Colonic mucosa (tissue), 4 donors: ENCODE measurements around the gene HIVEP2. TPM values are rescaled to one million over a fixed set of nuclear protein-coding genes. Genes with fewer than 3 reads are reported as not detected.

Experiments used
- DNase-seq: peaks from one replicate; pipeline ENCODE4 v3.0.0-alpha.2; 2020
- H3K27ac ChIP-seq: fragments of 200-600 bp; one replicate; pipeline ENCODE4 v1.8.0; 2021
- H3K27me3 ChIP-seq: fragments of 200-600 bp; one replicate; pipeline ENCODE4 v1.8.0; 2021
- H3K36me3 ChIP-seq: fragments of 200-600 bp; one replicate; pipeline ENCODE4 v1.8.0; 2021
- H3K4me1 ChIP-seq: fragments of 200-600 bp; one replicate; pipeline ENCODE4 v1.8.0; 2021; ENCODE audit warnings: mild to moderate bottlenecking
- H3K4me3 ChIP-seq: fragments of 200-600 bp; one replicate; pipeline ENCODE4 v1.8.0; 2021
- H3K9ac ChIP-seq, 2 donors: one replicate each; pipeline ENCODE4 v1.7.0; 2013; ENCODE audit warnings: control low read depth in 2 of 2, low read depth in 2 of 2, low read length in 2 of 2
- H3K9me3 ChIP-seq: fragments of 200-600 bp; one replicate; pipeline ENCODE4 v1.8.0; 2021
- CTCF ChIP-seq: fragments of 200-600 bp; IDR thresholded peaks from one replicate; pipeline ENCODE4 v1.8.0; 2022; ENCODE audit warnings: antibody characterized with exemption, mild to moderate bottlenecking
- intact Hi-C: fragments of 100-400 bp; cut with DNase I; formaldehyde crosslinking; loops from one replicate; pipeline ENCODE4 v1.14.1; 2022
- total RNA-seq, 2 donors: library from RNA; stranded (reverse); fragmentation: NEBNext Ultra II Directional in 1 of 2; extraction: Animal tissue kit (Norgen Biotek cat#: 25700) in 1 of 2; gene quantifications; one replicate each; pipeline ENCODE4 v1.2.1, GENCODE V29; 2021
- donor health status: healthy.
- donor health status: DM: no; HTN: no; CAD: no.
- donor health status: DM: no; HTN: no; CAD: no.

HIVEP2 gene
- total RNA-seq, 2 donors from 2014 or later, result 5.3 to 15.2 TPM

GRCh38 chr6:142861711-142862110 lies 83.3 kb downstream of the HIVEP2 start:
- H3K4me1 ChIP-seq, result no peaks in the 10 kb centered on the region
- no peaks in the 10 kb centered on the region for H3K9me3 ChIP-seq
- no peak overlapping the region for H3K9ac ChIP-seq
- DNase-seq, result no peak
- no peaks in the 10 kb centered on the region for H3K36me3 ChIP-seq
- intact Hi-C loops, result no loop called here
- H3K27ac ChIP-seq, result no peak overlapping the region
- H3K4me3 ChIP-seq, result no peak overlapping the region
- TF ChIP-seq CTCF, result no peak
- no peaks in the 10 kb centered on the region for H3K27me3 ChIP-seq

GRCh38 chr6:142860498-142860897 lies 84.5 kb downstream of the HIVEP2 start:
- intact Hi-C loops, result no loop called here
- Histone ChIP-seq H3K27ac (no peak overlapping the region), H3K9ac (no peak overlapping the region), H3K27me3 (no peaks in the 10 kb centered on the region), H3K36me3 (no peaks in the 10 kb centered on the region), H3K4me3 (no peak overlapping the region), H3K9me3 (no peaks in the 10 kb centered on the region), H3K4me1 (no peaks in the 10 kb centered on the region)
- DNase-seq, result no peak
- TF ChIP-seq CTCF, result no peak

- no peak for DNase-seq
- Histone ChIP-seq H3K9me3 (no peaks in the 10 kb centered on the region), H3K27ac (peak overlapping the region; percentile 14), H3K4me1 (peaks cover 10% of the 10 kb centered on the region), H3K4me3 (no peak overlapping the region), H3K9ac (no peak overlapping the region), H3K27me3 (no peaks in the 10 kb centered on the region), H3K36me3 (no peaks in the 10 kb centered on the region)
- intact Hi-C loops, result no loop called here
- TF ChIP-seq CTCF, result no peak
These were observed 87.0 kb downstream of the HIVEP2 start for GRCh38 chr6:142857796-142858555.

- H3K4me3 ChIP-seq, result no peak overlapping the region
- no peak for TF ChIP-seq CTCF
- DNase-seq, result no peak
- peak overlapping the region; percentile 30 for H3K27ac ChIP-seq
- no peaks in the 10 kb centered on the region for H3K36me3 ChIP-seq
- H3K9ac ChIP-seq, result no peak overlapping the region
- intact Hi-C loops, result no loop called here
- H3K4me1 ChIP-seq, result peaks cover 11% of the 10 kb centered on the region
- no peaks in the 10 kb centered on the region for H3K27me3 ChIP-seq
- H3K9me3 ChIP-seq, result no peaks in the 10 kb centered on the region
These were observed 87.7 kb downstream of the HIVEP2 start for GRCh38 chr6:142857233-142857761.

GRCh38 chr6:142856624-142857232 lies 88.2 kb downstream of the HIVEP2 start:
- no peaks in the 10 kb centered on the region for H3K9me3 ChIP-seq
- H3K27me3 ChIP-seq, result no peaks in the 10 kb centered on the region
- intact Hi-C loops, result no loop called here
- H3K9ac ChIP-seq, result no peak overlapping the region
- peaks cover 11% of the 10 kb centered on the region for H3K4me1 ChIP-seq
- no peaks in the 10 kb centered on the region for H3K36me3 ChIP-seq
- H3K4me3 ChIP-seq, result no peak overlapping the region
- TF ChIP-seq CTCF, result no peak
- DNase-seq, result no peak
- H3K27ac ChIP-seq, result peak overlapping the region; percentile 30
